RWPE2 (cell line): ENCODE data around the gene TRERF1.
A peak's percentile ranks its signal among the peaks of the same experiment; 100 is the strongest.

Source experiments
- ATAC-seq: fragments of 200-7000 bp; cut with Tn5 transposase; 3 replicates; pipeline ENCODE4 v1.9.1; 2021; ENCODE audit warnings: low read depth
- DNase-seq: peaks from one replicate; pipeline ENCODE4 v3.0.0-alpha.2; 2020; ENCODE audit warnings: low spot score
- H3K27ac ChIP-seq: fragments of 450-650 bp; 2 replicates; pipeline ENCODE4 v1.5.1; 2017; ENCODE audit warnings: mild to moderate bottlenecking; ENCODE audit not compliant: poor library complexity, severe bottlenecking
- H3K27me3 ChIP-seq: fragments of 250-450 bp; sonication (Bioruptor Pico); 2 replicates; pipeline ENCODE4 v1.5.1; 2021; ENCODE audit warnings: mild to moderate bottlenecking, moderate library complexity; ENCODE audit not compliant: insufficient read depth, poor library complexity, severe bottlenecking
- H3K36me3 ChIP-seq: fragments of 250-450 bp; sonication (Bioruptor Pico); 2 replicates; pipeline ENCODE4 v1.5.1; 2020; ENCODE audit warnings: low read depth, mild to moderate bottlenecking, moderate library complexity
- H3K4me1 ChIP-seq: fragments of 250-450 bp; sonication (Bioruptor Pico); 2 replicates; pipeline ENCODE4 v1.5.1; 2021; ENCODE audit warnings: mild to moderate bottlenecking, moderate library complexity; ENCODE audit not compliant: insufficient read depth, poor library complexity, severe bottlenecking
- H3K4me3 ChIP-seq: fragments of 250-450 bp; sonication (Bioruptor Pico); 2 replicates; pipeline ENCODE4 v1.5.1; 2021; ENCODE audit warnings: mild to moderate bottlenecking, moderate library complexity; ENCODE audit not compliant: severe bottlenecking
- H3K9me3 ChIP-seq: fragments of 250-450 bp; sonication (Bioruptor Pico); 2 replicates; pipeline ENCODE4 v1.5.1; 2021; ENCODE audit warnings: mild to moderate bottlenecking, moderate library complexity; ENCODE audit not compliant: severe bottlenecking
- CTCF ChIP-seq: fragments of 450-650 bp; IDR thresholded peaks from one replicate; pipeline ENCODE4 v1.5.1; 2017; ENCODE audit warnings: mild to moderate bottlenecking, moderate library complexity; ENCODE audit not compliant: poor library complexity, severe bottlenecking

TRERF1 gene

GRCh38 chr6:42315991-42316970, 135.4 kb downstream of the TRERF1 start:
- Histone ChIP-seq H3K27ac (peak overlapping the region; percentile 85), H3K27me3 (no peaks in the 10 kb centered on the region), H3K4me3 (no peak overlapping the region), H3K4me1 (peaks cover 56% of the 10 kb centered on the region), H3K36me3 (peaks cover 7% of the 10 kb centered on the region; the same call in 1 of the 2 replicates), H3K9me3 (no peaks in the 10 kb centered on the region)
- no peak for TF ChIP-seq CTCF
- peak; percentile 91 for ATAC-seq
- peak; percentile 78 for DNase-seq

DNA sequence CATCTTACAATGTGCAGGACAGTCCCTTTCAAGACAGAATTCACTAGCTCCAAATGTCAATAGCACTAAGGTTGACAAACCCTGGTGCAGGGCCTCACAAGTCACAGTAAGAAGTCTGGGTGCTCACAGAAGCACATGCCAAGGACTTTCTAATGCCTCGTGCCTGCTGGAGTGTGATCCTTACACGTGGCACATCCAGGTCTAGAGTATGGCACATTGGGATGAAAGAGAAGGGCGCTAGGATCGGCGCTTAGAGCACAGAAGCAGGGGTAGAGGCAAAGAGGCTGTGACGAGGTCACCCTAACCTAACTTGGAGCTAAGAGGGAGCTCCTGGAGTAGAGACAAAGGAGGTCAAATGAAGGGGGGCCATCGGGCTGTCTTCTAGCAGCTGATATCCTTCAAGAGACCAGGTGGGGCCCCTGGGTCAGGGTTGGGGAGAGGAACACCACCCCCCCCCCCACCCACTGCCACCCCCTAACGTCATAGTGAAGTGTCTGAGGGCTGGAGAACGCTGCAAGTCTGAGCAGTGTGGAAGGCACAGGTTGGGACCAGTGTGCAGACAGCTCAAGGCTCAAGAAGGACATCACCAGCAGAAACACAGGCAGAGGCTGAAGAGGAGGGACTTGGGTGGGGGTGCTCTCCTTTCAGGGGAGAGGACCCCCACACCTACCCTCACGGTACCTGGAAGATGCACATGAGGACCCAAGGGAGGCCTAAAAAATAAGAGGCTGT, 136.3 kb downstream of the TRERF1 start:
- peak; percentile 19; the same call in 2 of the 3 replicates for ATAC-seq
- Histone ChIP-seq H3K4me3 (no peak overlapping the region), H3K9me3 (no peaks in the 10 kb centered on the region), H3K27ac (peak overlapping the region; percentile 85), H3K27me3 (no peaks in the 10 kb centered on the region), H3K36me3 (peaks cover 7% of the 10 kb centered on the region; the same call in 1 of the 2 replicates), H3K4me1 (peaks cover 48% of the 10 kb centered on the region)
- no peak for DNase-seq
- no peak for TF ChIP-seq CTCF

- Histone ChIP-seq H3K4me3 (no peak overlapping the region), H3K9me3 (no peaks in the 10 kb centered on the region), H3K36me3 (peaks cover 7% of the 10 kb centered on the region; the same call in 1 of the 2 replicates), H3K27ac (peak overlapping the region; percentile 85), H3K4me1 (peaks cover 45% of the 10 kb centered on the region), H3K27me3 (no peaks in the 10 kb centered on the region)
- ATAC-seq (peak; percentile 32; the same call in 2 of the 3 replicates), DNase-seq (no peak)
- no peak for TF ChIP-seq CTCF
These were observed 137.0 kb downstream of the TRERF1 start for GRCh38 chr6:42314571-42315258.

- ATAC-seq (no peak), DNase-seq (no peak)
- peaks cover 45% of the 10 kb centered on the region for H3K4me1 ChIP-seq
These were observed 137.7 kb downstream of the TRERF1 start for GRCh38 chr6:42313941-42314570.

More at GRCh38 chr6:42313941-42314570, 137.7 kb downstream of the TRERF1 start:
- H3K27ac ChIP-seq: peak overlapping the region; percentile 85
- H3K4me3 ChIP-seq: no peak overlapping the region
- no peaks in the 10 kb centered on the region for H3K27me3 ChIP-seq
- peaks cover 7% of the 10 kb centered on the region; the same call in 1 of the 2 replicates for H3K36me3 ChIP-seq
- no peak for TF ChIP-seq CTCF
- no peaks in the 10 kb centered on the region for H3K9me3 ChIP-seq
